HepG2 (cell line): Measurements from ENCODE around the gene ABHD1. TPM values are rescaled to one million over a fixed set of nuclear protein-coding genes. Genes with fewer than 3 reads are reported as not detected.

Source experiments
- ATAC-seq: fragments of 200-7000 bp; cut with Tn5 transposase; 3 replicates; pipeline ENCODE4 v1.9.1; 2020; ENCODE audit warnings: mild to moderate bottlenecking, moderate library complexity
- BruUV-seq: library from RNA; stranded (reverse); fragments of 400-500 nt; replicated peaks from 2 replicates; lab custom pipeline; 2021; lab: Mats Ljungman, UMichigan
- CTCF ChIA-PET: fragments of 300-600 bp; formaldehyde crosslinking; extraction: SDS; loops from one replicate; lab custom pipeline; 2021; ENCODE audit warnings: low total read pairs, inconsistent platforms, low intra/inter-chr PET ratio; lab: Yijun Ruan, JAX
- POLR2A ChIA-PET: fragments of 350-600 bp; sonication (Branson Sonifier 250); formaldehyde crosslinking; loops from one replicate; lab custom pipeline; 2020; ENCODE audit warnings: antibody characterized with exemption, inconsistent platforms; lab: Yijun Ruan, JAX
- DNase-seq: peaks from one replicate; pipeline ENCODE4 v3.0.0-alpha.2; 2015; ENCODE audit warnings: low spot score
- FAIRE-seq: peaks from 3 replicates; lab custom pipeline; 2011; peaks lifted over from hg19 to GRCh38; lab: Jason Lieb, UNC
- H2AFZ ChIP-seq: one replicate; pipeline ENCODE4 v1.6.1; 2011; ENCODE audit warnings: low read length, inconsistent platforms
- H3K27ac ChIP-seq: fragments of 300-600 bp; 3 replicates; pipeline ENCODE4 v1.8.0; 2011; ENCODE audit warnings: mixed run types, mild to moderate bottlenecking, mixed read lengths, low read length, inconsistent platforms; ENCODE audit not compliant: insufficient read depth; ENCODE audit errors: extremely low read length
- H3K27me3 ChIP-seq, 2 experiments: fragments of 200-600 bp in 1 of 2; 2 replicates in 1 of 2; 3 replicates in 1 of 2; pipeline versions ENCODE4 v1.6.0 to v1.8.0; 2011; ENCODE audit warnings: low read length in 2 of 2, mild to moderate bottlenecking in 2 of 2, moderate library complexity in 2 of 2, inconsistent platforms in 1 of 2; ENCODE audit not compliant: insufficient read depth in 2 of 2, control insufficient read depth in 1 of 2
- H3K36me3 ChIP-seq, 2 experiments: fragments of 200-600 bp in 1 of 2; replicated peaks in 1 of 2; 2 replicates in 1 of 2; 3 replicates in 1 of 2; pipeline versions ENCODE4 v1.5.1 to v1.8.0; 2011; ENCODE audit warnings: low read length in 2 of 2, inconsistent platforms in 1 of 2; ENCODE audit not compliant: insufficient read depth in 2 of 2, control insufficient read depth in 1 of 2
- H3K4me1 ChIP-seq: 2 replicates; pipeline ENCODE4 v1.5.1; 2012; ENCODE audit warnings: low read length, inconsistent platforms; ENCODE audit not compliant: insufficient read depth
- H3K4me2 ChIP-seq: 2 replicates; pipeline ENCODE4 v1.6.0; 2011; ENCODE audit warnings: low read depth, low read length, inconsistent platforms
- H3K4me3 ChIP-seq, 3 experiments: fragments of 200-600 bp in 1 of 3; sonication (generic), shearing (Covaris generic) in 1 of 3; replicated peaks in 1 of 3; 2 replicates each; pipeline ENCODE4 v1.5.1; 2011 to 2016; ENCODE audit warnings: low read length in 3 of 3, inconsistent platforms in 2 of 3, low read depth in 2 of 3, mild to moderate bottlenecking in 2 of 3, control low read depth in 1 of 3, mixed read lengths in 1 of 3; ENCODE audit not compliant: insufficient read depth in 1 of 3
- H3K79me2 ChIP-seq: one replicate; pipeline ENCODE4 v1.6.1; 2011; ENCODE audit warnings: low read length, inconsistent platforms; ENCODE audit not compliant: insufficient read depth
- H3K9ac ChIP-seq: 2 replicates; pipeline ENCODE4 v1.6.0; 2011; ENCODE audit warnings: mild to moderate bottlenecking, low read depth, low read length, inconsistent platforms; ENCODE audit not compliant: insufficient read depth
- H3K9me3 ChIP-seq: 2 replicates; pipeline ENCODE4 v1.5.1; 2012; ENCODE audit warnings: mild to moderate bottlenecking, low read length
- H4K20me1 ChIP-seq: 2 replicates; pipeline ENCODE4 v1.6.0; 2011; ENCODE audit warnings: inconsistent platforms, mild to moderate bottlenecking, low read length, moderate library complexity; ENCODE audit not compliant: insufficient read depth
- FOXC1 ChIP-seq: sonication (generic); formaldehyde crosslinking; IDR thresholded peaks from 2 replicates; pipeline ENCODE4 v1.8.0; 2022; ENCODE audit warnings: mild to moderate bottlenecking, missing genetic modification reagents, borderline replicate concordance
- PRDM10 ChIP-seq: sonication (generic); formaldehyde crosslinking; IDR thresholded peaks from 2 replicates; pipeline ENCODE4 v1.4.0; 2020; ENCODE audit warnings: low read depth, missing genetic modification reagents
- RXRA ChIP-seq: sonication (generic); formaldehyde crosslinking; IDR thresholded peaks from 2 replicates; pipeline ENCODE4 v1.5.1; 2020; ENCODE audit warnings: missing genetic modification reagents
- SP140L ChIP-seq: sonication (generic); formaldehyde crosslinking; IDR thresholded peaks from 2 replicates; pipeline ENCODE4 v1.4.0; 2020; ENCODE audit warnings: missing genetic modification reagents, borderline replicate concordance
- STAT6 ChIP-seq: sonication (generic); formaldehyde crosslinking; IDR thresholded peaks from 2 replicates; pipeline ENCODE4 v1.4.0; 2020; ENCODE audit warnings: missing genetic modification reagents, mild to moderate bottlenecking, borderline replicate concordance
- ZNF350 ChIP-seq: sonication (generic); formaldehyde crosslinking; IDR thresholded peaks from 2 replicates; pipeline ENCODE4 v1.4.0; 2020; ENCODE audit warnings: mild to moderate bottlenecking, low read depth, missing genetic modification reagents, borderline replicate concordance
- ZNF747 ChIP-seq: sonication (generic); formaldehyde crosslinking; IDR thresholded peaks from 2 replicates; pipeline ENCODE4 v1.8.1; 2023; ENCODE audit warnings: missing genetic modification reagents, mild to moderate bottlenecking, borderline replicate concordance
- WGBS: methylation state at CpG from one replicate; pipeline ENCODE4 v1.1.6; 2017; ENCODE audit warnings: low lambda C conversion rate; 5-methylcytosine and 5-hydroxymethylcytosine counted together
- in situ Hi-C: cut with HindIII; loops from 2 replicates; pipeline ENCODE4 v1.10.0; 2017; ENCODE audit warnings: low pct_unique_long_range_greater_than_20kb; ENCODE audit not compliant: extremely low pct_ligation_motif_present
- intact Hi-C: fragments of 100-400 bp; cut with micrococcal nuclease; formaldehyde crosslinking; loops from one replicate; pipeline ENCODE4 v1.10.0; 2022; ENCODE audit not compliant: unreplicated experiment
- polyA plus RNA-seq, 8 experiments: library from polyadenylated mRNA; depleted of rRNA in 3 of 8; stranded (reverse) in 7 of 8; unstranded in 1 of 8; fragments of >200 nt; fragmentation: Illumina TruSeq in 4 of 8; extraction: Trizol in 4 of 8; gene quantifications; 2 replicates each; pipeline versions ENCODE4 v1.2.1 to v1.2.3, GENCODE V29; 2011 to 2016; ENCODE audit warnings: low read depth in 4 of 8, missing spikeins in 1 of 8, mixed read lengths in 1 of 8; ENCODE audit not compliant: insufficient read depth in 1 of 8
- total RNA-seq, 5 experiments: library from RNA; depleted of rRNA; stranded (reverse); fragments of >200 nt; fragmentation: Illumina TruSeq; extraction: Trizol; gene quantifications; 2 replicates each; pipeline ENCODE4 v1.2.3, GENCODE V29; 2016; ENCODE audit warnings: low read depth in 1 of 5
- TF ChIP-seq, protein P1 (sequence below): sonication (generic); formaldehyde crosslinking; IDR thresholded peaks from 2 replicates; pipeline ENCODE4 v1.5.0; 2020; ENCODE audit warnings: mild to moderate bottlenecking, missing genetic modification reagents
- TF ChIP-seq, protein P2 (sequence below): sonication (generic); formaldehyde crosslinking; IDR thresholded peaks from 2 replicates; pipeline ENCODE4 v1.4.0; 2020; ENCODE audit warnings: missing genetic modification reagents

The ABHD1 gene
- total and polyA plus RNA-seq, 2 of the 13 experiments (the other 11 are each of a cell fraction or from before 2014, with no cell fraction given): 0.04 to 0.81 TPM

DNA sequence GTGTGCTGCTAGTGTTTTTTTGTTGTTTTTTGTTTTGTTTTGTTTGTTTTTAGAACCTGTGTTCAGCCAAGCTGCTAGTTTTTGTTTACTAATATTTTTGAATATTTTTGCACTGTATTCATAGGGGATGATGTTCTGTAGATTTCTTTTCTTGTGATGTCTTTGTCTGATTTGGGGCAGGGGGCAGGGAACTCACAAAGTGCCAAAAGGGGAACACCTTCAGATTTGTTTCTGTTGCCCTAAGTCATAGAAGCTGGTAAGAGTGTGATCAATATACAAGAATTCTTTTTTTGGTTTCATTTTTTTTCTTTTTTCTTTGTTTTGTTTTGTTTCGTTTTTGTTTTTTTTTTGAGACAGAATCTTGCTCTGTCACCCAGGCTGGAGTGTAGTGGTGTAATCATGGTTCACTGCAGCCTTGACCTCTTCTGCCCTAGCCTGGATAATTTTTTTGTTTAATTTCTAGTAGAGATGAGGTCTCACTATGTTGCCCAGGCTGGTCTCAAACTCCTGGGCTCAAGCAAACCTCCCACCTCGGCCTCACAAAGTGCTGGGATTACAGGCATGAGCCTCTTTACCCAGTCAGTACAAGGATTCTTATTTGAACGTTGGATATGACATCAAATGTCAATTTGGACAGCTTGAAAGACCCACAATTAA lies 55.9 kb downstream of the ABHD1 start:
- H4K20me1 ChIP-seq: no peaks in the 10 kb centered on the region
- H3K27ac ChIP-seq: peak overlapping the region; percentile 94
- no peak for ATAC-seq
- peak; percentile 46 for DNase-seq
- H3K4me2 ChIP-seq: peak overlapping the region; percentile 45
- no peaks in the 10 kb centered on the region for H3K79me2 ChIP-seq
- intact Hi-C loops: no loop called here
- no TSS peak for BruUV-seq
- 11% methylated on average over 3 of the region's 3 CpGs for WGBS
- H3K4me1 ChIP-seq: peaks cover 100% of the 10 kb centered on the region
- H2AFZ ChIP-seq: no peak overlapping the region
- in situ Hi-C loops: no loop called here
- peak overlapping the region; percentile 71 for H3K9ac ChIP-seq
- no peak overlapping the region; a peak in 1 of 6 replicates for H3K4me3 ChIP-seq
- peak; percentile 37 for FAIRE-seq
- H3K36me3 ChIP-seq: no peaks in the 10 kb centered on the region; a peak in 1 of 5 replicates
- POLR2A ChIA-PET: interaction anchor here (1.2 kb wide), 1 partner anchor 32 kb away, joined by 5 read pairs; the partner anchor contains the start of genes ATRAID and SLC5A6
- H3K27me3 ChIP-seq: no peaks in the 10 kb centered on the region
- CTCF ChIA-PET: no interaction called here
- H3K9me3 ChIP-seq: no peaks in the 10 kb centered on the region
- TF ChIP-seq FOXC1 (CRISPR knock-in tag) (no peak), SP140L (CRISPR knock-in tag) (no peak), STAT6 (0 out of 2 replicates have a peak, but pooled peaks have one; percentile 49), ZNF747 (CRISPR knock-in tag) (no peak), ZNF350 (peak; percentile 5; the same call in 1 of the 2 replicates), RXRA (CRISPR knock-in tag) (peak; percentile 67; the same call in 1 of the 2 replicates), PRDM10 (CRISPR knock-in tag) (no peak)
- TF ChIP-seq, protein P1, sequence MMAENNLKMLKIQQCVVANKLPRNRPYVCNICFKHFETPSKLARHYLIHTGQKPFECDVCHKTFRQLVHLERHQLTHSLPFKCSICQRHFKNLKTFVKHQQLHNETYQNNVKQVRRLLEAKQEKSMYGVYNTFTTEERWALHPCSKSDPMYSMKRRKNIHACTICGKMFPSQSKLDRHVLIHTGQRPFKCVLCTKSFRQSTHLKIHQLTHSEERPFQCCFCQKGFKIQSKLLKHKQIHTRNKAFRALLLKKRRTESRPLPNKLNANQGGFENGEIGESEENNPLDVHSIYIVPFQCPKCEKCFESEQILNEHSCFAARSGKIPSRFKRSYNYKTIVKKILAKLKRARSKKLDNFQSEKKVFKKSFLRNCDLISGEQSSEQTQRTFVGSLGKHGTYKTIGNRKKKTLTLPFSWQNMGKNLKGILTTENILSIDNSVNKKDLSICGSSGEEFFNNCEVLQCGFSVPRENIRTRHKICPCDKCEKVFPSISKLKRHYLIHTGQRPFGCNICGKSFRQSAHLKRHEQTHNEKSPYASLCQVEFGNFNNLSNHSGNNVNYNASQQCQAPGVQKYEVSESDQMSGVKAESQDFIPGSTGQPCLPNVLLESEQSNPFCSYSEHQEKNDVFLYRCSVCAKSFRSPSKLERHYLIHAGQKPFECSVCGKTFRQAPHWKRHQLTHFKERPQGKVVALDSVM (CRISPR knock-in tag): peak; percentile 44; the same call in 1 of the 2 replicates
- TF ChIP-seq, protein P2, sequence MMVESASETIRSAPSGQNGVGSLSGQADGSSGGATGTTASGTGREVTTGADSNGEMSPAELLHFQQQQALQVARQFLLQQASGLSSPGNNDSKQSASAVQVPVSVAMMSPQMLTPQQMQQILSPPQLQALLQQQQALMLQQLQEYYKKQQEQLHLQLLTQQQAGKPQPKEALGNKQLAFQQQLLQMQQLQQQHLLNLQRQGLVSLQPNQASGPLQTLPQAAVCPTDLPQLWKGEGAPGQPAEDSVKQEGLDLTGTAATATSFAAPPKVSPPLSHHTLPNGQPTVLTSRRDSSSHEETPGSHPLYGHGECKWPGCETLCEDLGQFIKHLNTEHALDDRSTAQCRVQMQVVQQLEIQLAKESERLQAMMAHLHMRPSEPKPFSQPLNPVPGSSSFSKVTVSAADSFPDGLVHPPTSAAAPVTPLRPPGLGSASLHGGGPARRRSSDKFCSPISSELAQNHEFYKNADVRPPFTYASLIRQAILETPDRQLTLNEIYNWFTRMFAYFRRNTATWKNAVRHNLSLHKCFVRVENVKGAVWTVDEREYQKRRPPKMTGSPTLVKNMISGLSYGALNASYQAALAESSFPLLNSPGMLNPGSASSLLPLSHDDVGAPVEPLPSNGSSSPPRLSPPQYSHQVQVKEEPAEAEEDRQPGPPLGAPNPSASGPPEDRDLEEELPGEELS (CRISPR knock-in tag): peak; percentile 66
